ENCODE data around the gene YWHAQ.
A peak's percentile ranks its signal among the peaks of the same experiment; 100 is the strongest.
"Not testable (repeated sequence)": the region's sequence is repeated elsewhere in the genome, so short reads cannot be mapped to it uniquely, and the experiment has no call there.

Gene YWHAQ

GRCh38 chr2:9631878-9632700 lies 1.3 kb upstream of the YWHAQ start:
- no peak for DNase-seq

GRCh38 chr2:9631553-9631819 lies 689 bp upstream of the YWHAQ start:
- no peak for DNase-seq

- DNase-seq: peak; percentile 81
Observed at GRCh38 chr2:9630117-9630735, 571 bp downstream of the YWHAQ start.

GRCh38 chr2:9629222-9630116 lies 1.3 kb downstream of the YWHAQ start:
- peak; percentile 42 for DNase-seq

GRCh38 chr2:9627310-9627709 lies 3.5 kb downstream of the YWHAQ start:
- DNase-seq: peak; percentile 50

DNA sequence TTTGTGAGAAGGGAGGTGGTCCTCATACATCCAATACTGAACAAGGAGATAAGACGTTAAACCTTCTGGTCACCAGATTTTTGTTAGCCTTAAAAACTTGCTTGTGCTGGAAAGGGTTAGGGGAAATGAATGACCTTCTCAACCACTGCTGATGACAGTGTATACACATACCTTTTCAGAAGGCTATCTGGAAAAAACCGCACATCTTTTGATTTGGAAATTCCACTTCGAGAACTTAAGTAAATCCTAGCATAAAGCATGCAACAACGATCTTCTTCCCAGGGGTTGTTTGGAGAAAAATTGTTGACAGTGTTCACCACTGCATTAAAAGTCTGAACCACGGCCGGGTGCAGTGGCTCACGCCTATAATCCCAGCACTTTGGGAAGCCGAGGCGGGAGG lies 7.6 kb downstream of the YWHAQ start:
- no peak for DNase-seq

DNA sequence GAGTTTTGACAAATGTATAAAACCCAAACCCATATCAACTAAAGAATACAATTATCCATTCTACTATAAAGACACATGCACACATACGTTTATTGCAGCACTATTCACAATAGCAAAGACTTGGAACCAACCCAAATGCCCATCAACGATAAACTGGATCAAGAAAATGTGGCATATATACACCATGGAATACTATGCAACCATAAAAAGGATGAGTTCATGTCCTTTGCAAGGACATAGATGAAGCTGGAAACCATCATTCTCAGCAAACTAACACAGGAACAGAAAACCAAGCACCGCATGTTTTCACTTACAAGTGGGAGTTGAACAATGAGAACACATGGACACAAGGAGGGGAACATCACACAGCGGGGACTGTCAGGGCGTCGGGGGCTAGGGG lies 9.1 kb downstream of the YWHAQ start:
- not testable (repeated sequence) for DNase-seq

GRCh38 chr2:9618410-9618809 lies 12.4 kb downstream of the YWHAQ start:
- DNase-seq: peak; percentile 66

DNA sequence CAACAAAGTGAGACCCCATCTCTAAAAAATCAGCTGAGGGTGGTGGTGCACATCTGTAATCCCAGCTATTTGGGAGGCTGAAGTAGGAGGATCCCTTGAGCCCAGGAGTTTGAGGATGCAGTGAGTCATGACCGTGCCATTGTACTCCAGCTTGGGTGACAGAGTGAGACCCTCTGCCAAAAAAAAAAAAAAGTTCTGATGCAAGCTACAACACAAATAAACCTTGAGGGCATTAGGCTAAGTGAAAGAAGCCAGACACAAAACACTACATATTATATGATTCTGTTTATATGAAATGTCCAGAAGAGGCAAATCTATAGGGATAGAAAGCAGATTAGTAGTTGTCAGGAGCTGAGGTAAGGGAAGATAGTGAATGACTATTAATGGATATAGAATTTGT lies 13.0 kb downstream of the YWHAQ start:
- DNase-seq: no peak

GRCh38 chr2:9617296-9617695 lies 13.5 kb downstream of the YWHAQ start:
- no peak for DNase-seq

DNA sequence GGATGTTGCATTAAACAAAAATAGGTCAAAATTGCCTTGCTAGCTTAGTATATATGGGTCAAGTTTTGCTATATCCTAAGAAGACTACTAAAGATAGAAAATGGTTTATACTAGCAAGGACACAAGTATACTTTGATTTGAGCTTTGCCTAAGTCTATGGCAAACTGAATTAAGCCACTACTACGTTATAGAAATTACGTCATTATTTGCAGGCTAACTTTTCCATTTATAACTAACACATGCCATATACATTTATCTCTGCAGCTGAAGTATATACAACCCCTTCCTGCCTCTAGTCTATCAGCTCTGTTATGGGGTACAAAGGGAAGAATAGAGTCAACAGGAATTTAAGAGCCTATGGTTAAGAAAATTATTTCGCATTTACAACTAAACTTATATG lies 16.2 kb downstream of the YWHAQ start:
- no peak for DNase-seq

- no peak for DNase-seq
Observed at GRCh38 chr2:9613291-9613690, 17.5 kb downstream of the YWHAQ start.

GRCh38 chr2:9611549-9611912 lies 19.3 kb downstream of the YWHAQ start:
- not testable (repeated sequence) for DNase-seq

DNA sequence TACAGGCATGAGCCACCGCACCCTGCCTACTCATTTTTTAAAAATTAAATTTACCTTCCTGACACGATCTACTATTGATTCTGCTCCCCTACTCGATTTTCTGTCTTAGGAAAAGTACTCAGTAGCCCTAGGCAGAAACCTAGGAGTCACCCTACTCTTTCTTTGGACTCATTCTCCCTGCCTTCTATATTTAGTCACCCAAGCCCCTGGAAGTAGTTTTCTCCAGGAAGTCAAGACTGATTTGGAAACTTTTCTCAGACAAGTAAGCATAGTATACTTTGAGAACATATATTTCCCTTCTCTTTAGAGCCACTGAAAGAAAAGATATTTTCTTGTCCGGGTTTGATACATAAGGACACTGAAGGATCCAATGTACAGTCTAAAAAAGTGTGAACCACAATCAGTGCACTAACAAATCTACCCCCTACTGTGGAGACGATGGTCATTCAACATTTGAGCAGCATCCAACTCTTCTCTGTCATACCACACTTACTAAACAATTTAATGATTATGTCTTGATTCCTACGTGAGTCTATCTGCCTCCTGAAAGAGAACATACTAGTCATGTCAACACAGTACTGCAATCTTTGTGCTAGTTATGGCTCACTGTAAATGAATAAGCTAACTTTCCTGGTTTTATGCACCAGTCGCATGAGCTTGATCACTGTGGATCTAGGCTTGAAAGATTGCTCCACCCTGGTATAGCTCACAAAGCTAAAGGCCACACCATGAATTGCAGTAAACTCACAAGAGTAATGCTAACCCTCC lies 19.8 kb downstream of the YWHAQ start:
- DNase-seq: no peak

DNA sequence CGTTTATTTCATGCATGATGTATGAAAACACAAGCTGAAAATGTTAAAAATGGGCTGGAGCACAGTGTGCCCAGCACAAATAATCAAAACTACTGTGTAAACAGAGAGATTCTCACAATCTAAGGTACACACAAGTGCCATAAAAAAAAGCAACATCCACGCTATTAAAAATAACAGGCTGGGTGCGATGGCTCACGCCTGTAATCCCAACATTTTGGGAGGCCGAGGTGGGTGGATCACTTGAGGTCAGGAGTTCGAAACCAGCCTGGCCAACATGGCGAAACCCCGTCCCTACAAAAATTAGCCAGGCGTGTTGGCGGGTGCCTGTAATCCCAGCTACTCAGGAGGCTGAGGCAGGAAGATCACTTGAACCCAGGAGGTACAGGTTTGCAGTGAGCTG lies 22.3 kb downstream of the YWHAQ start:
- DNase-seq: not testable (repeated sequence)

DNA sequence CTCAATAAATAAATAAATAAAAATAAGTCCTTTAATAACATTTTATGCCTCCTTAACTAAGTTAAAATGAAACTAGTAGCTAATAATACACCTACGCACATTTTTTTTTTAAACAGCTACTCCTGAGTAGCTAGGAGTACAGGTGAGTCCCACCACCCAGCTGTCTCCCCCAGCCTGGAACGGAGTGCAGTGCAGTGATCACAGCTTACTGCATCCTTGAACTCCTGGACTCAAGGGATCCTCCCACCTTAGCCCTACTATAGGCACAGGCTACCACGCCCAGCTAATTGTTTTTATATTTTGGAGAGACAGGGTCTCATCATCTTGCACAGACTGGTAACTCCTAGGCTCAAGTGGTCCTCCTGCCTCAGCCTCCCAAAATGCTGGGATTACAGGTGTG lies 28.4 kb downstream of the YWHAQ start:
- no peak for DNase-seq

GRCh38 chr2:9601397-9601796 lies 29.4 kb downstream of the YWHAQ start:
- no peak for DNase-seq

DNA sequence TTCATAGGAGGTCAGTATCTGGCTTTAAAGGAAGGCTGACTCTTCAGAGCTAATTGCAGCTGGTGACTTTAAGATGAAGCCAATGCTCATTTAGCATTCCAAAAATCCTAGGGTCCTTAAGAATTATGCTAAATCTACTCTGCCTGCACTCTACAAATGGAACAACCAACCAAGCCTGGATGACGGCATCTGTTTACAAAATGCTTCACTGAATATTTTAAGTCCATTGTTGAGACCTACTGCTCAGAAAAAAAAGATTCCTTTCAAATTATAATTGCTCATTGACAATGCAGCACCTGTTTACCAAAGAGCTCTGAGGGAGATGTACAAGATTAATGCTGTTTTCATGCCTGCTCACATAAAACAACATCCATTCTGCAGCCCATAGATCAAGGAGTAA lies 31.4 kb downstream of the YWHAQ start:
- no peak for DNase-seq

GRCh38 chr2:9596621-9597311 lies 34.0 kb downstream of the YWHAQ start:
- DNase-seq: no peak

- no peak for DNase-seq
Observed at GRCh38 chr2:9595746-9596145, 35.1 kb downstream of the YWHAQ start.

DNA sequence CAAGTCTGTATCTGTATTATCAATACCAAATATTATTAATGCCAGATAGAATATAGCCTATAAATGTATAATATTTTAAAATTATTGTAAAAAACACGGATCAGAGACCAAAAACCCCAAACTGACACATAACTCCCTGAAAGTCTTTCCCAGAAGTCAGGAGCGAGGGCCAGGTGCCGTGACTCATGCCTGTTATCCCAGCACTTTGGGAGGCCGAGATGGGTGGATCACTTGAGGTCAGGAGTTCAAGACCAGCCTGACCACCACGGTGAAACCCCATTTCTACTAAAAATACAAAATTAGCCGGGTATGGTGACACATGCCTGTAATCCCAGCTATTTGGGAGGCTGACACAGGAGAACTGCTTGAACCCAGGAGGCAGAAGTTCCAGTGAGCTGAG lies 35.5 kb downstream of the YWHAQ start:
- not testable (repeated sequence) for DNase-seq

GRCh38 chr2:9594366-9595054 lies 36.3 kb downstream of the YWHAQ start:
- no peak for DNase-seq
